Effector memory CD4-positive, alpha-beta T cell (primary cell): ENCODE results near the gene MRFAP1L1.

Experiments used
- DNase-seq, 3 donors: peaks; one replicate each; pipeline ENCODE4 v3.0.0-alpha.2; 2020
- H3K27ac ChIP-seq: 2 replicates; pipeline ENCODE4 v1.7.0; 2013; ENCODE audit warnings: mild to moderate bottlenecking, low read length, moderate library complexity; ENCODE audit not compliant: insufficient read depth, poor library complexity, severe bottlenecking
- H3K27me3 ChIP-seq: replicated peaks from 2 replicates; pipeline ENCODE4 v1.7.0; 2013; ENCODE audit warnings: mild to moderate bottlenecking, low read length; ENCODE audit not compliant: insufficient read depth, control insufficient read depth, poor library complexity, severe bottlenecking
- H3K36me3 ChIP-seq: 2 replicates; pipeline ENCODE4 v1.7.0; 2013; ENCODE audit warnings: mild to moderate bottlenecking, low read length, moderate library complexity; ENCODE audit not compliant: control insufficient read depth, insufficient read depth
- H3K4me1 ChIP-seq: 2 replicates; pipeline ENCODE4 v1.7.0; 2013; ENCODE audit warnings: low read length, mild to moderate bottlenecking; ENCODE audit not compliant: control insufficient read depth, insufficient read depth, poor library complexity, severe bottlenecking
- H3K4me3 ChIP-seq: 2 replicates; pipeline ENCODE4 v1.7.0; 2013; ENCODE audit warnings: low read length, low read depth, mild to moderate bottlenecking; ENCODE audit not compliant: insufficient read depth, poor library complexity, severe bottlenecking
- H3K9me3 ChIP-seq: 2 replicates; pipeline ENCODE4 v1.7.0; 2013; ENCODE audit warnings: mild to moderate bottlenecking, low read length, moderate library complexity; ENCODE audit not compliant: control insufficient read depth

The MRFAP1L1 gene

DNA sequence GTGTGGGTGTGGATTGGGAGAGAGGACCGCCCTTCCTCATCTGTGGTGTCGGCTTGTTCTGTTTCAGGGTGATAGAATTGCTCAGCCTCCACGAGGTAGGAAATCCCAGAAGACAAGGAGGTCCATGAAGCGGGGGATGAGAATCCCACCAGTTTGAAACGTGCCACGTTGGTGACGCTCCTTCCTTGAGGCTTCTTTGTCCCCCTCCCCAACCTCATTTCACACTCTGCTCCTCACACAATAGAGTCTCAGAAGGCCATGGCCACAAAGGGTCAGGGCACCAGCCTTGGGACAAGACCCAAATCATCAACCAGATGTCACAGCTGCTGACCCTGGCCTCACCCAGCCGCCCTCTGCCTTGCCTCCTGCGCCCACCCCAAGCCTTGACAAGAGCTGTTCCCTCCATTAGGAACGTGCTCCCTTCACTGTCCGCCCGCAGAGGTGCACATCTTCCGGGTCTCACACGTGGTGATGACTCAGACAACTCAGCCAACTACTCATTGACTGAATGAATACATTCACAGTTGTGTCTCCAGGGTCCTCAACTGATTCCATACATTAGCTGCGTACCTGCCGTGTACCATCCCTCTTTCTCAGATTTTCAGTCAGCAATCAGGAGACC lies 24.6 kb upstream of the MRFAP1L1 start:
- Histone ChIP-seq H3K27ac (no peak overlapping the region), H3K36me3 (no peaks in the 10 kb centered on the region), H3K9me3 (no peaks in the 10 kb centered on the region), H3K4me1 (no peaks in the 10 kb centered on the region), H3K27me3 (no peaks in the 10 kb centered on the region), H3K4me3 (no peak overlapping the region)
- DNase-seq, result no peak

DNA sequence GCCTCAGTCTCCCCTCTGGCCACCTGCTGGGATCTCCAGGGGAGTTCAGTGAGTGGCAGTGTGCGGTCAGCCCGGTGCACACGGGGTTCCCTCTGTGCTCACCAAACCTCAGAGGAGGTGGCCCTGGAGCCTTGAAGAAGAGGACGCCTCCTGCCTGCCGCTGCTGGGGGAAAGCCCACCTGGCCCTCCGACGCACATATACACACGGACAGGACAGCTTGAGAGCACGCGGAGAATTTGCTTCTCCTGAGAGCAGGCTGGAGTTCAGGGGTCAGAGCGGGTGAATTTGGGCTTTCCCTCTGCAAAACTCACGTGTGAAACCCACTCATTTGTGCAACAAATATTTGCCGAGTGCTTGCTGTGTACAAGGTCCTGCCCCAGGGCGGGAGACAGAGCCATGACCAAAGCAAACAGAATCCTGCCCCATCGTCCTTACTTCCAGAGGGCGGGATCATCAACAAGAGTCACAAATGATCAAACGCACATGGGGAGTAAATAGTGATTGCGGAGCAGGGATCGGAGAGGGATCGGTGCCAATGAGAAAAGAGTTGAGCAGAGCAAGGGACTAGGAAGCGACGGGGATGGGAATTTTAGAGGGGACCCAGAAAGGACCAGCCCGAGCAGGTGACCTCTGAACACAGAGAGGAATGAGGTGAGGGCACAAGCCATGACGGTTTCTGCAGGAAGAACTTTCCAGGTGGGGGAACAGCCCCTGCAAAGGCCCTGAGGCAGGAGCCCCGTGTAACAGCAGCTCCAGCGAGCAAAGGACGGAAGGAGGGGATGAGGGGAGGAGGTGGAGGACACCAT lies 23.9 kb upstream of the MRFAP1L1 start:
- H3K4me3 ChIP-seq, result no peak overlapping the region
- H3K27me3 ChIP-seq, result no peaks in the 10 kb centered on the region
- no peaks in the 10 kb centered on the region for H3K4me1 ChIP-seq
- H3K27ac ChIP-seq, result no peak overlapping the region
- H3K9me3 ChIP-seq, result no peaks in the 10 kb centered on the region
- no peak for DNase-seq
- H3K36me3 ChIP-seq, result no peaks in the 10 kb centered on the region

DNA sequence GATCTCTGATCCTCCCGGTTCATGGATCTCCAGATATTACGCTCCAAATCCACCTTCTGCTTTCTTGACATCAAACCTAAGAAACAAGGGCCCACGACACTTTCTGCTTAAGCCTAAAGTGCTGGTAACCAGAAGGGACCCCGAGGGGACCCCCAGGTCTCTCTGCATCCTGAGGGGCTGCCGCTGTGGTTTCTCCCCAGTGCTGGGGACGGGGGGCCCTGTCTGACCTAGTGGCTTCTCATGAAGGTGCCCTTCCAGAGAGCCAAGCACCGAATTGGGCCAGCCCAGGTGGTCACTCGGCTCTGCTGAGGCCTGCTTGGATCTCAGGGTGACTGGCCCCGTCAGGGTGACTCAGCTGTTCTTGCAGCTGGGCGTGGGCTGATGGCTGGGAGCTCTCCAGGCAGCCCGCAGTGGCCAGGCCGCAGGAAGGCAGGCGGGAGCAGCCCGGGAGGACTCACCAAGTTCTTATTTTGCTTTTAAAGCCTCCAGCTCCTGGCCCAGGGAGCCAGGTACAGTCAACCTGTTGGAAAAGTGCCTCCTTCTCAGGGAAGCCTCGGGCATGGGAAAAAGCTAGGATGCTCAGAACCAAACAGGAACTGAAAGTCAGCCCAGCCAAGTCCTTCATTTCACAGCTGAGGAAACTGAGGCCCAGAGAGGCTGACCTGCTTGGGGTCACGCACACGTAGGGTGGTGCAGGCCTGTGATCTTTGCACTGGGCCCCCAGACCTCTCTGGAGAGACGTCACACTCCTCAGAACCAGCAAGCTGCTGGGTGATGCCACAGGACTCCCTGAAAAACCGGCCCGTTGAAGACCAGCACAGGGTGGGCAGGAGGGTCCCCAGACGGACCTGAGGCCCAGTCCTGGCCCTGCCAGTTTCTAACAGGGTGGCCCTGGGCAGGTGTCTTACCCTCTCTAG lies 23.0 kb upstream of the MRFAP1L1 start:
- Histone ChIP-seq H3K4me1 (no peaks in the 10 kb centered on the region), H3K27me3 (no peaks in the 10 kb centered on the region), H3K27ac (no peak overlapping the region), H3K4me3 (no peak overlapping the region), H3K9me3 (no peaks in the 10 kb centered on the region), H3K36me3 (no peaks in the 10 kb centered on the region)
- DNase-seq, result no peak

DNA sequence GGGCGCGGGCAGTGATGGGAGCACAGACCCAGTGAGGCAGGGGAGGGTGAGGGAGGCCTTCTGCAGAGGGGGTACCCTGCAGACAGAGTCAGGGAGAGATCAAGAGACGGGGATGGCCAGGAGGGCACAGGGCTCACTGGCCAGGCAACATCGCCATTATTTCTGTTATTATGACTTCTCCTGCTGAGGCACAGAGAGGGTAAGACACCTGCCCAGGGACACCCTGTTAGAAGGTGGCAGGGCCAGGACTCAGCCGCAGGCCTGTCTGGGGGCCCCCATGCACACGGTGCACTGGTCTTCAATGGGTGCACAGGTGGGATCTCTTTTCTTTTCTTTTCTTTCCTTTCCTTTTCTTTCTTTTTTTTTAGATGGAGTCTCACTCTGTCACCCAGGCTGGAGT lies 22.1 kb upstream of the MRFAP1L1 start:
- H3K4me3 ChIP-seq, result no peak overlapping the region
- no peaks in the 10 kb centered on the region for H3K4me1 ChIP-seq
- H3K9me3 ChIP-seq, result no peaks in the 10 kb centered on the region
- H3K27me3 ChIP-seq, result no peaks in the 10 kb centered on the region
- H3K27ac ChIP-seq, result no peak overlapping the region
- no peak for DNase-seq
- no peaks in the 10 kb centered on the region for H3K36me3 ChIP-seq

DNA sequence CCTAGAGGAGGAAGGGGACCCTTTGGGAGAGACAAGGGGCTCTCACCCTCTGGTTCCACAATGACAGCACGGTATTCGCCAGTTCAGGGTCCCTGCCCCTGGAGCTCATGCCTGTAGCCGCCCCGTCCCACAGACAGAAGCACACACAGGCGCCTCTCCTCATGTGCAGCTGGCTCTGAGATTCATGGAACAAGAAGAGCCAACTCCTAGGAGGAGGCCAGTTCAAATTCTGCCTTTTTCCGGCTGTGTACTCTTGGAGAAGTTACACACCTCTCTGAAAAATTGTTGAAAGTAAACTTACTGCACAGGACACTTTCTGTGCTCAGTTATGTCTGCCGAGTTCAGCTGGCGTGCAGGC lies 21.6 kb upstream of the MRFAP1L1 start:
- Histone ChIP-seq H3K4me1 (no peaks in the 10 kb centered on the region), H3K4me3 (no peak overlapping the region), H3K27ac (no peak overlapping the region), H3K27me3 (no peaks in the 10 kb centered on the region), H3K9me3 (no peaks in the 10 kb centered on the region), H3K36me3 (no peaks in the 10 kb centered on the region)
- no peak for DNase-seq

DNA sequence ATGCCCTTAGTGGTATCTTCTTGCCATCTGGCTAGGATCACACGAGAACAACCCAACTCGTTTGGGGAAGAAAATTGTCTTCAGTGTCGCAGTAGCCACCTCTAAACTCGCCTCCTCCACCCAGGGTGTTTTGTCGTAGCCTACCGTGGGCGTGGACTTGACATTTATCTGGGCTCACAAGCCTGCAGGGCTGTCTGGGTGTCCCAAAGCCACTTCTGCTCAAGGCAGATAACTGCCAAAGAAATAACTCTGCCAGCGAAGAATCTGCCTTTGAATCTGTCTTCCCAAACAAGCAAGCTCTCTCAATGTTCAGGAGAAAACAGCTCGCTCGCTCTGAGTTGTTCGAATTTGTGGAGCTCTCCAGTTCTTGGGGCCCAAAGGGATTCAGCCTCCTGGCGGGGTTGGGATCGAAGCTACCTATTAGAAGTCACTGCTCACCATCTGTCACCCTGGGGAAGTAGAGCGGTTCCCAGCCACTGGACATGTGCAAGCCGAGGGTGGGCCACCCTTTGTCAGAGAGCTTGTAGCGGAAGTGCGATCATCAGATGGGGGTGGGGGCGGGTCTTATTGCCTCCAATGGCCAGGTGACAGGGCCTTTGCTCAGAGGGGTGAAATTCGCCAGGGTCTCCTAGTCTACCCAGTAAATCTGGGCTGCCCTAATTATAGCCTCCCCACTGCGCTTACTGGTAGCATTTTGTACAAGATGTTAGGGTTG lies 21.1 kb upstream of the MRFAP1L1 start:
- no peak overlapping the region for H3K27ac ChIP-seq
- H3K4me3 ChIP-seq, result no peak overlapping the region
- DNase-seq, result no peak
- no peaks in the 10 kb centered on the region for H3K27me3 ChIP-seq
- no peaks in the 10 kb centered on the region for H3K4me1 ChIP-seq
- no peaks in the 10 kb centered on the region for H3K36me3 ChIP-seq
- H3K9me3 ChIP-seq, result no peaks in the 10 kb centered on the region

DNA sequence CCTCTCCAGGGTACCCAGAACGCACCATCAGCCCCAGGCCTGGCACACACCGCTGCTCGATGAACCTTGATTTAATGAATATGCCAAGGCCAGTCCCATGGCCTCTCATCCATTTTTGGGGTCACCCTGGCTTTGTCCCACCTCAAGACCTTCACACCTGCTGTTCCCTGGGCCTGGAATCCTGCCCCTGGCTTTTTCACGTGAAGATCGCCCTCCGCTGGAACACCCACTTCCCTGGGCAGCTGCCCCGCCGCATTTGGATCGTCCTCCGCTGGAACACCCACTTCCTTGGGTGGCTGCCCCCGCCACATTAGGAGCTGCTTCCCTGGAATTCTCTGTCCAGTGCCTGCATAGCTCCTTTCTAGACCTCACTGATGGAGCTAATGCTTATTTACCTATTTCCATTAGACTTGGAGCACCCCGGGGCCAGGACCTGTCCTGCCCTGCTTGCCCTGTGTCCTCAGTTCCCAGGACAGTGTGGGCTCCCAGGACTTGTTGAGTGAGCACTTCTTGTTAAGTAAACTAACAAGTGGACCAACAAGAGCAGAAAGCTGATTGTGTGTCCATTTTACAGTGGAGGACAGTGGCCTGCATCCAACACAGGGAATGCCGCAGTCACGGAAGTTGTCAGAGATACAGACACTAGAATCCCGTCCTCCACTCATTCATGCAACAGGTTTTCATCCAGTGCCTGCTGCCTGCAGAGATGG lies 18.8 kb upstream of the MRFAP1L1 start:
- Histone ChIP-seq H3K4me1 (no peaks in the 10 kb centered on the region), H3K9me3 (no peaks in the 10 kb centered on the region), H3K4me3 (no peak overlapping the region), H3K36me3 (no peaks in the 10 kb centered on the region), H3K27me3 (no peaks in the 10 kb centered on the region), H3K27ac (no peak overlapping the region)
- no peak for DNase-seq

DNA sequence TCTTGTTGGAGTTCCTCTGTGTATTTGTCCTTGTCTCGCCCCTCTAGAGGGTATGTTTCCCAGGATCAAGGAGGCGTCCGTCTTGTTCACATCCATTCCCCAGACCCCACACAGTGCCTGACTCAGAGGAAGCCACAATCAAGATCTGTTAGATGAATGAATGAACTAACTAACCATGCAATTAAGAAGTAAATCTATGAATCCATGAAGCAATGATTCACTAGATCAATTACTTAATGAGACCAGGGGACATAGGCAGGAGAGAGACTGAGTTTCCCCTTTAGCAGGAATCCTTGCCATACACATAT lies 18.2 kb upstream of the MRFAP1L1 start:
- DNase-seq, result no peak
- no peaks in the 10 kb centered on the region for H3K36me3 ChIP-seq
- no peaks in the 10 kb centered on the region for H3K4me1 ChIP-seq
- no peak overlapping the region for H3K27ac ChIP-seq
- no peaks in the 10 kb centered on the region for H3K27me3 ChIP-seq
- H3K9me3 ChIP-seq, result no peaks in the 10 kb centered on the region
- no peak overlapping the region for H3K4me3 ChIP-seq

DNA sequence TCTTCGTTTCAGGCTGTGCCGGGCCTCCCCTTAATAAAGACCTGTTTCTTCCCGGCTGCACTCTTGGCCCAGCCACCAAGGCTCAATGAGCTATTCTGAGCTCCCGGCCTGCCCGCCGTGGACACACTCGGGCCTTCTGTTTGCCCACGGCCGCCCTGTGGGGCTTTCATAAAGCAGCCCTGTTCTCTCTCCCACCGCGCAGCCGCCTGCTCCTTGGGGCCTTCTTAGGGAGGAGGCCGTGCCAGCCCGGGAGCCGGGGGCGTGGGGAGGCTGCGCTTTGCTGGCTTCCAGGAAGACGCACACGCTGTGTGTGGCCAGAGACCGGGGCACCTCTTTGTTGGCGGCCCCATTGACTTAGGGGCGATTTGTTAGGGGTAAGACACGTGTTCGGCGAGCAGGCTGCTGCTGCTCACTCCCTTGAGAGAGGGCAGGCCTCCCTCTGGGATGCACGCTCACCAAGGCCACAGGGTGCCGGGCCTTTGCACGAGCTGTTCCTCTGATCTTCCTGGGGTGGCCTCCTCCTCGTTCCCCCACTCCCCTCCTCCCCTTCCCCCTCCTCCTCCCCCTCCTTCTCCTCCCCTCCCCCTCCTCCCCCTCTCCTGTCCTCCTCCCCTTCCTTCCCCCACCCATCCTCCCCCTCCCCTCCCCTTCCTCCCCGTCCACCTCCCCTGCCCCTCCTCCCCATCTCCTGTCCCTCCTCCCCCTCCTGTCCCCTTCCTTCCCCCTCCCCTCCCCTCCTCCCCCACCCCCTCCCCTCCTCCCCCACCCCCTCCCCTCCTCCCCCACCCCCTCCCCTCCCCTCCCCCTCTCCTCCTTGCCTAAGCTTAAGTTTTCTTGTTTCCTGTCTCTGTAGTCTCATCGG lies 17.6 kb upstream of the MRFAP1L1 start:
- H3K36me3 ChIP-seq, result no peaks in the 10 kb centered on the region
- H3K4me1 ChIP-seq, result no peaks in the 10 kb centered on the region
- no peak for DNase-seq

More for the DNA sequence above, 17.6 kb upstream of the MRFAP1L1 start:
- Histone ChIP-seq H3K27me3 (no peaks in the 10 kb centered on the region), H3K9me3 (no peaks in the 10 kb centered on the region), H3K27ac (no peak overlapping the region), H3K4me3 (no peak overlapping the region)
